Activated CD8-positive, alpha-beta memory T cell treated with anti-CD3 and anti-CD28 coated beads for 1 hour (primary cell): ENCODE data around the gene MEMO1.
"Not testable (repeated sequence)": the region's sequence is repeated elsewhere in the genome, so short reads cannot be mapped to it uniquely, and the experiment has no call there.

Source experiments
- DNase-seq, 2 donors: peaks; one replicate each; pipeline ENCODE4 v3.0.0-alpha.2; 2020; ENCODE audit warnings: low read depth in 1 of 2; ENCODE audit errors: extremely low read depth in 1 of 2

The MEMO1 gene

DNA sequence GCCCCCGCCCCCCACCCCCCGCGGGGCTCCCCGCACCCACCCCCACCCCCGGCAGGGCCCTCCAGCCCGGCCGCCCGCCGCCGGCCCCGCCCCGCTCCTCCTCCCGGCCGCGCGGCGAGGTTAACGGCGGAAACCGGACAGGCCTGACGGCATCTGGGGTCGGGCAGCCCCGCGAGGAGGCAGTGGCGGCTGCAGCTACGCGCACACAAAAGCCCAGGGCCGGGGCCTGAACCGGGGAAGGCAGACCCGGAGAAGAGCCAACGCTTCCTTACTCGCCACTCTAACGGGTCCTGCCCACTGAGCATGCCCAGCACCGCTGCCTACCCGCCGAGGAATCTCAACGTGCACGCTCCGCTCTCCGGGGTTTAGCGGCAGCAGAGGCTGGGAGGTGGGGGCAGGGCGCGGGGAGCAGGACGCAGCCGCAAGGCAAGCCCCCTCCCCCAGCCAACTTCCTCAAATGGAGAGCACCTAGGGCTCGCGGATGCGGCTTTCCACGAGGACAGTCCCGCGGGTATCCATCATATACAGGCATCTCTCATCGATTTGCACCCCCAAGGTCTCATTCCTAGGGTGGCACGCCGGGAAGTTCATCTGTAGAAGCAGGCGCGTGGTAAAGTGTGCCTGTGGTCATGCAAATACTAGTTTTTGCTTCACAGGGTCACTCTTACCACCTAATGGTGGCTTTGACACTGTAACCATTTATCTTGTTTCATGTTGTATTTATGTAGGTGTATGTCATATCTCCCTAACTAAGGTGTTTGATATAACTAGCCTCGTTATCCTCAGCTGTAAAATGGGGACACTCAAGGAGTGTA, at the start of gene MEMO1:
Gene MEMO1, minus strand, starts transcription at position 339 of the 815 bp plus-strand sequence. CDS start 761 bp downstream, outside the sequence.
- DNase-seq: peak; percentile 66 to 77

DNA sequence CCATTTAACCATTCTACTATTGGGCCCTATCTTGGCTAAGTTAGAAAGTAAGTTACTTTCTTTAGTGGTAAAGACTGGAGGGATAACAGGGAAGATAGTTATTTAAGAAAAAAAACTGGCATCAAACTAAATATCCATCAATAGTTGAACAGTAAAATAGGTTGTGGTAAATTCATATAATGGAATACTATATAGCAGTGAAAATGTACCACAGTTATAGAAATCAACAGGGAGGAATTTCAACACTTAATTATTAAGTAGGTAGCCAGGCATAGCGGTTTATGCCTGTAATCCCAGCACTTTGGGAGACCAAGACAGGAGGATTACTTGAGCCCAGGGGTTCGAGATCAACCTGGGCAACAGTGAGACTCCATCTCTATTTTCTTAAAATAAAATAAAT, 49.5 kb upstream of the MEMO1 start:
- no peak for DNase-seq

DNA sequence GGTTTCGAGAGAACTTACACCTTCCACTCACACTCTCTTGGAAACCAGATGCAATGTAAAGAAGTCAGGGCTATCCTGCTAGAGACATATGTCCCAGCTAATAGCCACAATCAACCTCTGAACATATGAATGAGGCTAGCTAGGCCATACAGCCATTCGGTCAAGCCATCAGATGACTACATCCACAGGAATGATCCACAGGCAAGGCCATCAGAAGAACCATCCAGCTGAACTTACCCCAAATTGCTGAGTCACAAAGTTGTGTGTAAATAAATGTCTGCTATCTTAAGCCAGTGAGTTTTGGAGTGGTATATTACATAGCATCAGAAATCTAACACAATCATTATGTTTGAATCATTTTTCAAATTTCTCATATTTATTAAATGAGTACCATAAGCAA, 47.3 kb upstream of the MEMO1 start:
- no peak for DNase-seq

DNA sequence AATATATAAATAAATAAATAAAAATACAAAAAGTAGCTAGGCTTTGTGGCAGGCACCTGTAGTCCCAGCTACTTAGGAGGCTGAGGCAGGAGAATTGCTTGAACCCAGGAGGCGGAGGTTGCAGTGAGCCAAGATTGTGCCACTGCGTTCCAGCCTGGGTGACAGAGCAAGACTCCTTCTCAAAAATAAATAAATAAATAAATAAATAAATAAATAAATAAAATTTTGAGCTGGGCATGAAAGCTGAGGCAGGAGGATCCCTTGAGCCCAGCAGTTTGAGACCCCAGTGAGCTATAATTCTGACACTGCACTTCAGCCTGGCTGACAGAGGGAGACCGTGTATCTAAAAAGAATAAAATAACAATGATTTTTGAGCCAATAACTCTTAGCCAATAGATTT, 43.8 kb upstream of the MEMO1 start:
- DNase-seq: not testable (repeated sequence)

DNA sequence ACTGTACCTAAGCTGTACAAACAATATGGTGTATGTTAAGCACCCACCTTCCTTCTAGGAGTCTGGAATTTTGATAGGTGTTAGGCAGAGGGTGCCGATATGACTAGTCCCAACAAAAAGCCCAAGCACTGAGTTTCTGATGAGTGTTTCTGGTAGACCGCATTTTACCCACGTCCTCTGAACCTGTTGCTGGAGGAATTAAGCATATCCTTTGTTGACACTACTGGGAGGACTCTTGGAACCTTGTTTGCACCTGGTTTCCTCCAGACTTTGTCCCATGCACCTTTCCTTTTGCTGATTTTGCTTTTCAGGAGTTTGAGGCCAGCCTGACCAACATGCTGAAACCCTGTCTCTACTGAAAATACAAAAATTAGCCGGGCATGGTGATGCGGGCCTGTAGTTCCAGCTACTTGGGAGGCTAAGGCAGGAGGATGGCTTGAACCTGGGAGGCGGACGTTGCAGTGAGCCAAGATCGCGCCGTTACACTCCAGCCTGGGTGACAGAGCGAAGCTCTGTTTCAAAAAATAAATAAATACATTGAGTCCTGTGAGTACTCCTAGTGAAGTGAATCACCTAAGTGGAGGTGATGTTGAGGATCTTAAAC, 41.1 kb upstream of the MEMO1 start:
- DNase-seq: no peak

DNA sequence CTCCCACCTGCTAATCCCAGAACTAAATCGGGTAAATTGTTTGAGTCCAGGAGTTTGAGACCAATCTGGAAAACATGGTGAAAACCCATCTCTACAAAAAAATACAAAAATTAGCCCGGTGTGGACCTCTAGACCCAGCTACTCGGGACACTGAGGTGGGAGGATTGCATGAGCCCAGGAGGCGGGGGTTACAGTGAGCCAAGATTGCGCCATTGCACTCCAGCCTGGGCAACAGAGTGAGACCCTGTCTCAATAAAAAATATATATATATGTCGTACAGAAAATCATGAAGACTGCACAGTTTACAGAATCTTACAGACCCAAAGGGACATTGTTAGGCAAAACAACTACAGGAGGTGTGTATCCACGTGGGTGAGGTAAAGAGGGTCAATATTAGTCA, 32.8 kb upstream of the MEMO1 start:
- no peak for DNase-seq

DNA sequence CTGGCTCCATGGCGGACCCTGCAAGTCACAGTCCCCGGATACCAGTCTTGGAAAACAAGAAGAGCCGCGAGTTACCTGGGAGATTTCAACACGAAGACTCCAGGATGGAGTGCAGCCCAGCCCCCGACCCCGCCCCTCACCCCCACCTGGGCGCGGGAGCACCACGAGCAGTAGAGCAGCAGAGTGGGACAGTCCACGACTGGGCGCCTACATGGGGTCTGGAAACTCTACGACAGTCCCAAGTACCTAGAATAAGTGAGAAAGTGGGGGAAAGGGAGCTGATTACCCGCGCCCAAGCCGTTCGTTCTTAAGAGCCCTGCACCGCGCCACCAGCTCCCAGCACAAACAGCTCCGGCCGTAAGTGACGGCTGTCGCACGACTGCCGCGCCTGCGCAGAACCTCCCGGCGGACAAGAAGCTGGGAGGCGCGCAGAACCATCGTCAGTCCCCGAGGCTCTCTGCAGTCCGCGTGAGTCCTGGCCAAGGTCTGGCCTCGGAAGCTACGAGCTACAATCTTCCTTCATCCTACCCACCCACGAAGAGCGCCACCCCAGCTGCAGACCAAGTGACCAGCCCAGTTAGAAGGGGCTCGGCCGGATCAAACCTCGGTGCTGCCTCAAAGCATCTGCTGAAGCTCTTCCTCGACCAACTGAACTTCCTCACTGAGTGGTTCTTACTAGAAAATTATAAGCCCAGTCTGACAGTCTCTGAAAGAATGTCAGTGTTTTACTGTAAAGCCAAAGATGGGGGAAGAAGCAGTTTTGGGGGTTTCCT, 28.8 kb upstream of the MEMO1 start, which contains the start of gene DPY30:
Gene DPY30, minus strand, starts transcription at position 359 of the 773 bp plus-strand sequence. Its CDS starts 349 bp downstream, at position 10.
- DNase-seq: peak; percentile 75 to 85

DNA sequence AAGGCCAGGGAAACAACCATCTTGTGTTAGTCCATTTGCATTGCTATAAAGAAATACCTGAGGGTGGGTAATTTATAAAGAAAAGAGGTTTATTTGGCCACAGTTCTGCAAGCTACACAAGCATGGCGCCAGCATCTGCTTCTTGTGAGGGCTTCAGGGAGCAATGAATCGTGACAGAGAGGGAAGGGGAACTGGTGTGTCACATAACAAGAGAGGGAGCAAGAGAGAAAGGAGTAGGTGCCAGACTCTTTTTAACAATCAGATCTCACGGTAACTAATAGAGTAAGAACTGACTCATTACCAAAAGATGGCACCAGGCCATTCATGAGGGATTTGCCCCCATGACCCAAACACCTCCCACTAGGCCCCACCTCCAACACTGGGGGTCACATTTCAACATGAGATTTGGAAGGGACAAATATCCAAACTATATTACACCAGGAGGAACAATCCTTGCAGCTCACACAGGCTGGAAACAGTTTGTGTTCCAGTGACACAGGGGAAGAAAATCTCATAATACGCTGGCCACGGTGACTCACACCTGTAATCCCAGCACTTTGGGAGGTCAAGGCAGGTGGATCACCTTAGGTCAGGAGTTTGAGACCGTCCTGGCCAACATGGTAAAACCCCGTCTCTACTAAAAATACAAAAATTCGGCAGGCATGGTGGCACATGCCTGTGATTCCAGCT, 23.5 kb upstream of the MEMO1 start:
- not testable (repeated sequence) for DNase-seq

DNA sequence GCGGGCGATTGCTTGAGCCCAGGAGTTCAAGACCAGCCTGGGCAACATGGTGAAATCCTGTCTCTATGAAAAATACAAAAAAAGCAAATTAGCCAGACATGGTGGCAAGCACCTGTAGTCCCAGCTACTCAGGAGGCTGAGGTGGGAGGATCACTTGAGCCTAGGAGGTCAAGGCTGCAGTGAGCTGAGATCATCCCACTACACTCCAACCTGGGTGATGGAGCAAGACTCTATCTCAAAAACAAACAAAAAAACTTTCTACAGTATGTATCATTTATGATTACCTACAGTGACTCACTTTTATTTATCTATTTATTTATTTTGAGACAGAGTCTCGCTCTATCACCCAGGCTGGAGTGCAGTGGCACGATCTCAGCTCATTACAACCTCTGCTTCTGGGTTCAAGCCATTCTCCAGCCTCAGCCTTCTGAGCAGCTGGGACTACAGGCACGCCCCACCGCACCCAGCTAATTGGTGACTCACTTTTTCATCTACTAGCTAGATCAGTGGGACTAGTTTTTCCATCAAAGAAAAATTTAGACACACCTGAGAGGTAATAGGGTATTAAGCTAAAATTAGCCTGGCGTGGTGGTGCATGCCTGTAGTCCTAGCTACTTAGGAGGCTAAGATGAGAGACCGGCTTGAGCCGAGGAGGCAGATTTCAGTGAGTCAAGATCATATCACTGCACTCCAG, 8.1 kb upstream of the MEMO1 start:
- not testable (repeated sequence) for DNase-seq

DNA sequence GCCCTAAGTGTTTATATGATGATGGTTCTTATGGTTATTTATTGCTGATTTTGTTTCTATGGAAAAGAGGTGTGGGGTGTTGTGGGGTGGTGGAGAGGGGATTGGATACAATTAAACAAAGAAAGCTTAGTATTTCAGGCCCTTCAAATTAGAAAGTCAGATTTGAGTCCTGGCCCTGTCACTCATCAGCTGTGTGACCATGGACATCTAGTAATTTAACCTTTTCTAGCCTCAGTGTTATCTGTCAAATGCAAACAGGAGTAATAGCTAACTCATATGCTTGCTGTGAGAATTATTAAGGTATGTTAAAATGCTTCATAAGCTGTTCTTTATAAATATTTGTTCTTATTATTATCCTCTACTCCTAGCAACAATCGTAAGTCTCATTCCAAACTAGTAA, 2.1 kb upstream of the MEMO1 start:
- no peak for DNase-seq

DNA sequence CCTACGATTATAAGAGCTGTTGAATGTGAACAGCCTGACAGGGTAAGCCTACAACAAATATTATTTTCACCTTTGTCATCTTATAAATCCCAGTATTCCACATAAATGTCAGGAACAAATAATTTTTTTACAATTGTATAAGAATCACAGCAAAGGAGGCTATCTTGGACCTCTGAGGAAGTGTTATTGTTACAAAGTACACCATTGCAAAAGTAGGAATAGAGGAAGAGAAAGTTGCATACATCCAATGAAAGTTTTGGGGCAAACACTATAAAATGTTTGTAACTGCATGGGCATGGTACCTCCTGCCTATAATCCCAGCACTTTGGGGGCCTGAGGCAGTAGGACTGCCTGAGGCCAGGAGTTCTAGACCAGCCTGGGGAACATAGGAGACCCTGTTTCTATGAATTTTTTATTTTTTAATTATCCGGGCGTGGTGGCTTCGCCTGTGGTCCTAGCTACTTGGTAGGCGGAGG, 715 bp upstream of the MEMO1 start:
- DNase-seq: no peak

DNA sequence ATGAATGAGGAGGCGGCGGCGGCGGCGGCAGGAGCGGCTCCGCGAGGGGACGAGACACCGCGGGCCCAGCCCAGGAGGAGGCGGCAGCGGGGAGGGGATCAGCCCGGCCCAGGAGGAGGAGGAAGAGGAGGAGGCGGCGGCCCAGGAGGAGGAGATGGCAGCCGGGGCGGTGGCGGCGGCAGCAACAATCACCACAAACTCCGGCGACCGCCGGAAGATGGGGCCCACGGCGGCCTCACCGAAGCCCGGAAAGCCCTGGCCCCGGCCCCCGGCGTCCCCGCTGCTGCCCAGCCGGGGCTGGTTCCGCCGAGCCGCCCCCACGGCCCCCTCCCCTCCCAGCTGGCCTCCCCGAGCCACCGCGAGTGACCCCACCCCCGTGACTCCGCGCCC, 533 bp downstream of the MEMO1 start:
- peak in 1 of 2 donors; percentile 44 for DNase-seq

DNA sequence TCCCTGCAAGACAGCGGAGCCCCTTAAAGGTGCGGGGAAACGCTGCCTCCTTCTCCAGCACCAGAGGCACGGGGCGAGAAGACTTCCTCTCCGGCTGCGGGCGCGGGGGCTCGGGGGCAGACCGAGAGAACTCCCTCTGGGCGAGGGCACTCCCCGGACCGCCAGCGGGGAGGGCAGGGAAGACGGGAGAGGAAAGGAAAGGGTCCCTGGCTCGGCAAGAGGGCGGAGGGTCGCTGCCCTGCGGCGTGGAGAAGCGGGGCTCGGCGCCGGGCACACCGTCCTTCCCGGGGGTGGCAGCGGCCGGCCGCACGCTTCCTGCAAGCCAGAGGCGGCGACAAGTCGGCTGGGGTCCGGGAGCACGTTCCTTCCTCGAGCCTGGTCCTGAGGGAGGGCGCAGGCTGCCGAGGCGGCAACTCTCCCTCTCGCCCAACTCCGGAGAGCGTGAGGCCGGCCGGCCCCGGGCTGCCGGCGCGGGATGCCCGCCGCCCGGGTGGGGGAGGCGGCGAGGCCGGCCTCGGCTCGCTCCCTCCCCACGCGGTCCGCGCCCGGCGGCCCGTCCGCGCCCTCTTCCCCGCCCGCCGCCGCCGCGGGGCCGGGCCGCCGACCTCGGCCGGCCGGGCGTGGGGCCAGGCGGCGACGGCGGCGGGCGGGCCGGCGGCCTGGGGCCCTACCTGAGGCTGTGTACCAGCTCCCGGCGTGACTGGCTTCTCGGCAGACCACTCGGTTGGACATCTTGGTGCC, 1.1 kb downstream of the MEMO1 start:
- peak in 1 of 2 donors; percentile 20 for DNase-seq

DNA sequence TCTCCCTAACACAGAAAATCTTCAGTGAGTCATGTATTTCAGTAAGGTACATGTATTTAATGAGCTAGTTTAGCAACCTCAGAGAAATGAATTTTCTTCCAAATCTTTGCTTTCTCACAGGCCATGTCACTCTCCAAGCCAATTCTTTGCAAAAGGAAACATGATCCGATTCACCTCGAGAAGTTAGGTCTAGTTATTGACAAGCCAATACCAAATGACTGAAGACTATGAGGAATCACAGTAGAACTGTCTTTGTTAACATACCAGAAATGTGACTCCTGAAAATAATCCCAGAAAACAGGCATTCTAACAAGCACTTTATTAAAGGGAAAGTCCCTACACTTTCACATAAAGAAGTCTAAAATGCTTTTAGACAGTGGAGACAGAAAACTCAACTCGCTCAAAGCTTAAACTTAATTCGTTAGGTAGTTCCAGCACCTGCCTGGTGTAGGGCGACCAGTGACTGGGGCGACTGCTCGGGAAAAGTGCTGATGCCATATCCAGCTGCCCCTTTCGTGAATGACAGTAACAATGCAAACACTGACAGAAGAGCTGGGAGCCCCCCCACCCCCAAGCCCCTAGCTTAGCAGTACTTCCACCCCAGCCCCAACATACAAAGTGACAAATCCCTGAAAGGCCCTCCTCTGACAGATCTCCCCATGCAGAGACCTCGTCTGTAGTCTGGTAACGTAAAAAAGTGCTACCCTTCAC, 1.8 kb downstream of the MEMO1 start:
- no peak for DNase-seq

DNA sequence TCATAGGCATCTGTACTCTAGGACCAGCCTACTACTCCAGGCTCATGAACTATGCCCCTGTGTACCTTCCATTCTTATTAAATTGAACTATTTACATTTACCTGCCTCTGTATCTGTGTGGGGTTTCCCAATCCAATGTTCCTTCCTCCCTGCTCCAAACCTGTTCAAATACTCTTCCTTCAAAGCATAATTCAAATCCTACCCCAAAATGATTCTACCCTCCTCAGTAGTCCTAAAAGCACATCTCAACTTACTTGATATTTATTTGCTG, 3.8 kb downstream of the MEMO1 start:
- no peak for DNase-seq

DNA sequence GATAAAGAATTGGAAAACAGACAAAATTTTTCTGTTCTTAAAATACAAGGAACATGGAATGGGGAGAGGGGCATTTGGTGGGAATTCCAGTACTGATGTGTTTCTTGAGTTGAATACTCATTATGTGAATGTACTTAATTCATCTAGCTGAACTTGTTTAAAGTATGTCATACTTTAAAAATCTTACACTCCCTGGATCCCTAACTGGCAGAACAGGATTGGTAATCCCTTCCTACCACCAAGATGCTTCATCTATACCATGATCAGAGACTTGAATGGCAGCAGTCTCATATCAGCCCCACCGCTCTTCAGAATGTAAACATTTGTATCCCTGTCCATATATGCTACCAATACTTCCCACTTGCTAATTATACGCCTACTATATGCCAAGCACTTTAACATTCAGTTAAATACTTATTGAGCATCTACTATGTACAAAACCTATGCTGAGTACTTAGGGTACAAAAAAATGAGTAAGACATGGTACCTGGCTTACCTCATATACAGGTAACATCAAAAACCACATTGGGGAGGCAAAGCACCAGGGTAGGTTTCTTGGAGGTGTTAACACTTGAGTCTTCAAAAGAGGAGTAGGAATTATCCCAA, 5.3 kb downstream of the MEMO1 start:
- DNase-seq: no peak

DNA sequence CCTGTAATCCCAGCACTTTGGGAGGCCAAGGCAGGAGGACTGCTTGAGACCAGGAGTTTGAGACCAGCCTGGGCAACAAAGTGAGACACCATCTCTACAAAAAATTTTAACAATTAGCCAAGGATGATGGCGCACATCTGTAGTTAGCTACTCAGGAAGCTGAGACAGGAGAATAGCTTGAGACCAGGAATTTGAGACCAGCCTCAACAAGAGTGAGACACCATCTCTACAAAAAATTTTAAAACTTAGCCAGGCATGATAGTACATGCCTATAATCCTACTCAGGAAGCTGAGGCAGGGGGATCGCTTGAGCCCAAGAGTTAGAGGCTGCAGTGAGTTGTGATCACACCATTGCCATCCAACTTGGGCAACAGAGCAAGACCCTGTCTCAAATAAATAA, 7.0 kb downstream of the MEMO1 start:
- DNase-seq: no peak

DNA sequence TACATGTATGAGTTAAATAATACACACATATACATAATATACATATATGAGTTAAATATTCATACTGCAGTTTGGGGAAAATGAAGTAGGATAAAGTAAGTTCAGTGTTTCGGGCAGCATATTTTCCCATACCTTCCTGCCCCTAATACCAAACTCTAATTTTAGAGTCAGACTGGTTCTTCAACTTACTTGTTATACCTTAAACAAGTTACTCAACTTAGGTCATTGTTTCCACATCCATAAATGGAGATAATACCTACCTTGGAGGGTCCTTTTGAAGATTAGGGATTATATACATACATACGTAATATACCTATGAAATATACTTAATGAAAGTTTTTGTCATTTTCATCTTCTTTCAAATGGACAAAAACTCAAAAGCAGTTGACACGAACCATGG, 8.4 kb downstream of the MEMO1 start:
- no peak for DNase-seq

DNA sequence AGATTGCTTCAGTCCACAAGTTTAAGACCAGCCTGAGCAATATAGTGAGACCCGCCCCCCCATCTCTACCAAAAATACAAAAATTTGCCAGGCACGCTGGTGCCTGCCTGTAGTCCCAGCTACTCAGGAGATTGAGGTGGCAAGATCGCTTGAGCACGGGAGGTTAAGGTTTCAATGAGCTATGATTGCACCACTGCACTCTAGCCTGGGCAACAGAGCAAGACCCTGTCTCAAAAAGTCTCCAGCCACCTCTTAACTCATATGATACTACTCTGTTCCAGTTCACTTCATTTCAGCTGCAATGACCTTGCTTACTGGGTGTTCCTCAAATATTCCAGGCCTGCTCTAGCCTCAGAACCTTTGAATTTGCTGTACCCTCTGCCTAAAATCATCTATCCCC, 11.4 kb downstream of the MEMO1 start:
- DNase-seq: no peak
